Adrenal gland (tissue), 12 donors: ENCODE results near the gene TAF5L. TPM values are rescaled to one million over a fixed set of nuclear protein-coding genes. Genes with fewer than 3 reads are reported as not detected.
A peak's percentile ranks its signal among the peaks of the same experiment; 100 is the strongest.

Source experiments
- DNase-seq, 7 donors: peaks; one replicate each; pipeline ENCODE4 v3.0.0-alpha.2; 2019 to 2020
- H3K27ac ChIP-seq, 5 donors: fragments of 200-600 bp; sonication (generic) in 4 of 5; 1 replicate in 3 of 5; 2 replicates in 2 of 5; pipeline versions ENCODE4 v1.5.1 to v1.8.0; 2016 to 2020; ENCODE audit warnings: mild to moderate bottlenecking in 1 of 5
- H3K27me3 ChIP-seq: fragments of 200-600 bp; 2 replicates; pipeline ENCODE4 v1.8.0; 2021
- H3K36me3 ChIP-seq, 2 donors: fragments of 200-600 bp; replicated peaks in 1 of 2; 1 replicate in 1 of 2; 2 replicates in 1 of 2; pipeline versions ENCODE4 v1.5.1 to v1.8.0; 2018 to 2022
- H3K4me1 ChIP-seq, 2 donors: fragments of 200-600 bp; replicated peaks in 1 of 2; 1 replicate in 1 of 2; 2 replicates in 1 of 2; pipeline versions ENCODE4 v1.5.1 to v1.8.0; 2018 to 2021
- H3K4me3 ChIP-seq, 4 donors: fragments of 200-600 bp; sonication (generic) in 3 of 4; one replicate each; pipeline ENCODE4 v1.5.1; 2016 to 2018
- H3K9me3 ChIP-seq, 3 donors: fragments of 200-600 bp; sonication (generic) in 1 of 3; replicated peaks in 1 of 3; 1 replicate in 2 of 3; 2 replicates in 1 of 3; pipeline versions ENCODE4 v1.5.1 to v1.8.0; 2016 to 2021
- POLR2A ChIP-seq, 2 donors: fragments of 450-650 bp; IDR thresholded peaks; one replicate each; pipeline ENCODE4 v1.6.1; 2017; ENCODE audit warnings: antibody characterized with exemption in 2 of 2, mild to moderate bottlenecking in 2 of 2, moderate library complexity in 1 of 2
- WGBS, 4 donors: extraction: QIAGEN DNeasy Blood & Tissue Kit in 2 of 4; methylation state at CpG; one replicate each; pipeline versions ENCODE4 v1.1.5 to v1.1.7; 2013 to 2017; 5-methylcytosine and 5-hydroxymethylcytosine counted together
- intact Hi-C, 2 donors: fragments of 100-400 bp; cut with DNase I; formaldehyde crosslinking; loops; one replicate each; pipeline versions ENCODE4 v1.14.1 to v1.15.0; 2022 to 2023
- polyA plus RNA-seq, 3 donors: library from polyadenylated mRNA; stranded (reverse); fragments of 200-250 nt in 2 of 3; fragments of 350-450 nt in 1 of 3; fragmentation: Illumina TruSeq in 1 of 3; extraction: RNeasy Lipid Tissue Mini Kit (QIAGEN cat#74804) in 1 of 3; gene quantifications; one replicate each; pipeline ENCODE4 v1.2.3, GENCODE V29; 2013 to 2014
- small RNA-seq, 2 donors: library from RNA; depleted of rRNA; stranded (forward); fragments of <200 nt; gene quantifications; one replicate each; pipeline ENCODE3, GENCODE V24; 2016
- total RNA-seq, 9 donors: library from RNA; depleted of rRNA in 4 of 9; stranded (reverse); fragments of >200 nt in 4 of 9; fragments of 120-200 nt in 1 of 9; fragmentation: NEBNext Ultra II Directional in 1 of 9; extraction: Animal tissue kit (Norgen Biotek cat#: 25700) in 1 of 9; gene quantifications; one replicate each; pipeline versions ENCODE4 v1.1.0 to v1.2.4, GENCODE V29; 2013 to 2023
- TF ChIP-seq, protein P1 (sequence below), 6 experiments: fragments of 450-650 bp in 4 of 6; fragments of 200-600 bp in 2 of 6; sonication (generic) in 1 of 6; IDR thresholded peaks; 1 replicate in 5 of 6; 2 replicates in 1 of 6; pipeline versions ENCODE4 v1.5.1 to v1.8.0; 2016 to 2021; ENCODE audit warnings: antibody characterized with exemption in 6 of 6, mild to moderate bottlenecking in 2 of 6, moderate library complexity in 1 of 6
- donor health status: healthy with polysubstance abuse.
- donor health status: Bipolar disorder and iron deficiency.
- donor health status: DM: yes; HTN: yes; CAD: no.
- donor health status: DM: no; HTN: no; CAD: no.
- donor health status: DM: no; HTN: no; CAD: no.
- donor health status: DM: yes; HTN: yes; CAD: no.

TAF5L gene
- total and polyA plus RNA-seq, 12 donors, result 5.4 to 16.0 (median 9.9) TPM

DNA sequence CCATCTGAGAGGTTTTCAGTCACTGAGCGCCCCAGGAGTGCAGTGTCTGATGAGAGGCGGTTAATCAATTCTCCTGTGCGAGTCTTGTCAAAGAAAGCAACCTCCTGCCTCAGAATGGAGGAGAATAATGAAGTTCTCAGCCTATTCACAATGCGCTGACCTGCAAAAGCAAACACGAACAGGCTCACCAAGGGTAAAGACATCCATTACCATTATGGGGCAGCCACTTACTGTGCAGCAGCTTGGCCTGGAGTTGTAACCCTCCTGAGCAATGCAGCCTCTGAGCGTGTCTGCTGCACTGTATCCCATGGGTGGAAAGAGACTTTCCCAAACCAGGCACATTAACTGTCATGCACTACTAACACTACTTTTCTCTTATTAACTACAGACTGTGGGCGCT lies 78.4 kb downstream of the TAF5L start:
- no peaks in the 10 kb centered on the region for H3K27me3 ChIP-seq
- no peaks in the 10 kb centered on the region for H3K9me3 ChIP-seq
- H3K36me3 ChIP-seq, result peaks cover 0 to 22% of the 10 kb centered on the region in 2 donors
- H3K4me1 ChIP-seq, result peaks cover 0 to 19% of the 10 kb centered on the region in 2 donors
- DNase-seq, result peak in 1 of 7 donors; percentile 18
- no peak for TF ChIP-seq POLR2A (IDR thresholded peaks at IDR 0.05)
- TF ChIP-seq, protein P1, sequence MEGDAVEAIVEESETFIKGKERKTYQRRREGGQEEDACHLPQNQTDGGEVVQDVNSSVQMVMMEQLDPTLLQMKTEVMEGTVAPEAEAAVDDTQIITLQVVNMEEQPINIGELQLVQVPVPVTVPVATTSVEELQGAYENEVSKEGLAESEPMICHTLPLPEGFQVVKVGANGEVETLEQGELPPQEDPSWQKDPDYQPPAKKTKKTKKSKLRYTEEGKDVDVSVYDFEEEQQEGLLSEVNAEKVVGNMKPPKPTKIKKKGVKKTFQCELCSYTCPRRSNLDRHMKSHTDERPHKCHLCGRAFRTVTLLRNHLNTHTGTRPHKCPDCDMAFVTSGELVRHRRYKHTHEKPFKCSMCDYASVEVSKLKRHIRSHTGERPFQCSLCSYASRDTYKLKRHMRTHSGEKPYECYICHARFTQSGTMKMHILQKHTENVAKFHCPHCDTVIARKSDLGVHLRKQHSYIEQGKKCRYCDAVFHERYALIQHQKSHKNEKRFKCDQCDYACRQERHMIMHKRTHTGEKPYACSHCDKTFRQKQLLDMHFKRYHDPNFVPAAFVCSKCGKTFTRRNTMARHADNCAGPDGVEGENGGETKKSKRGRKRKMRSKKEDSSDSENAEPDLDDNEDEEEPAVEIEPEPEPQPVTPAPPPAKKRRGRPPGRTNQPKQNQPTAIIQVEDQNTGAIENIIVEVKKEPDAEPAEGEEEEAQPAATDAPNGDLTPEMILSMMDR (IDR thresholded peaks at IDR 0.05), result no peak
- no peak overlapping the region for H3K27ac ChIP-seq
- intact Hi-C loops, result no loop called here
- WGBS, 4 donors, result 90 to 96% (median 94%) methylated on average over 2 to 7 of the region's 7 CpGs
- H3K4me3 ChIP-seq, result no peak overlapping the region

DNA sequence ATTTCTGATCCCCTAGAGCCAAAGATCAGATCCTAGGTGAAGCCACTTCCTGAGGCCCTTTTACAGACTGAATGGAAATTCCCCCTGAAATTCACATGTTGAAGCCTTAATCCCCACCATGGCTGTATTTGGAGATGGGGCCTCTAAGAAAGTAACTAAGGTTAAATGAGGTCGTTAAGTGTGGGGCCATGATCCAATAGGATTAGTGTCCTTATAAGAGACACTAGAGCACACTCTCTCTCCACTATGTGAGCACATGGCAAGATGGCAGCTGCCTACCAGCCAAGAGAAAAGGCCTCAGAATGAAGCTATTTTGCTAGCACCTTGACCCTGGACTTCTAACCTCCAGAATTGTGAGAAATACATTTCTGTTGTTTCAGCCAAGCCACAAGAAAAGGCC lies 81.3 kb downstream of the TAF5L start:
- H3K27me3 ChIP-seq, result no peaks in the 10 kb centered on the region
- no peak overlapping the region for H3K27ac ChIP-seq
- peak in 1 of 7 donors; percentile 4 for DNase-seq
- H3K4me3 ChIP-seq, result no peak overlapping the region
- H3K4me1 ChIP-seq, result no peaks in the 10 kb centered on the region
- H3K36me3 ChIP-seq, result peaks cover 0 to 48% of the 10 kb centered on the region in 2 donors
- TF ChIP-seq, protein P1 (IDR thresholded peaks at IDR 0.05), result no peak
- no peak for TF ChIP-seq POLR2A (IDR thresholded peaks at IDR 0.05)
- 95 to 100% (median 100%) methylated on average over 1 of the region's 1 CpG for WGBS, 4 donors
- no peaks in the 10 kb centered on the region for H3K9me3 ChIP-seq
- intact Hi-C loops, result no loop called here

Small RNA genes lying within 50 kb of the gene (small RNA-seq; reads per million reads assigned to genes)
- gene HMGN2P19, result 0 reads per million in 2 donors
- gene RNA5SP78, result 0 reads per million in 2 donors

Other genes with a start within 250 kb of the TAF5L start
- gene ACTA1, start 192.0 kb downstream of the TAF5L start, total RNA-seq, result 10 to 100 TPM in 1 of 9 donors, 1 to 10 TPM in 1, under 1 TPM in 3, not detected in 4; 0.14 to 53.3 (median 0.50) TPM
- 1 to 10 TPM in 2 of 3 donors, under 1 TPM in 1; 0.18 to 4.1 (median 2.9) TPM for gene ACTA1, start 192.0 kb downstream of the TAF5L start, polyA plus RNA-seq
- gene NUP133, start 117.8 kb downstream of the TAF5L start, total RNA-seq, result 10 to 100 TPM; 23.8 to 48.5 (median 36.7) TPM
- gene NUP133, start 117.8 kb downstream of the TAF5L start, polyA plus RNA-seq, result 10 to 100 TPM in 2 of 3 donors, 1 to 10 TPM in 1; 9.8 to 26.9 (median 10.6) TPM
- 10 to 100 TPM in 8 of 9 donors, 1 to 10 TPM in 1; 9.4 to 15.0 (median 12.9) TPM for gene ABCB10, start 67.4 kb downstream of the TAF5L start, total RNA-seq
- gene ABCB10, start 67.4 kb downstream of the TAF5L start, polyA plus RNA-seq, result 10 to 100 TPM in 1 of 3 donors, 1 to 10 TPM in 2; 4.7 to 10.9 (median 5.1) TPM
- gene URB2, start 125 bp upstream of the TAF5L start, total RNA-seq, result 10 to 100 TPM in 1 of 9 donors, 1 to 10 TPM in 8; 4.4 to 10.8 (median 7.8) TPM
- gene URB2, start 125 bp upstream of the TAF5L start, polyA plus RNA-seq, result 1 to 10 TPM; 2.3 to 4.6 (median 2.6) TPM